CD14-positive monocyte (primary cell): ENCODE data around the gene RHOD. TPM values are rescaled to one million over a fixed set of nuclear protein-coding genes. Genes with fewer than 3 reads are reported as not detected.

Experiments
- DNase-seq, 3 donors: peaks; one replicate each; pipeline ENCODE4 v3.0.0-alpha.2; 2011 to 2022
- H2AFZ ChIP-seq: 2 replicates; pipeline ENCODE4 v1.6.0; 2012; ENCODE audit warnings: mild to moderate bottlenecking, low read depth, low read length, inconsistent platforms; ENCODE audit not compliant: insufficient read depth, poor library complexity, severe bottlenecking
- H3K27ac ChIP-seq, 2 donors: 1 replicate in 1 of 2; 2 replicates in 1 of 2; pipeline ENCODE4 v1.5.1; 2012 to 2013; ENCODE audit warnings: low read length in 2 of 2, control low read depth in 1 of 2, inconsistent platforms in 1 of 2, low read depth in 1 of 2, mild to moderate bottlenecking in 1 of 2
- H3K27me3 ChIP-seq, 2 donors: one replicate each; pipeline versions ENCODE4 v1.6.0 to v1.6.1; 2011 to 2013; ENCODE audit warnings: low read length in 2 of 2; ENCODE audit not compliant: control insufficient read depth in 2 of 2, insufficient read depth in 2 of 2
- H3K36me3 ChIP-seq, 2 donors: replicated peaks in 1 of 2; 1 replicate in 1 of 2; 2 replicates in 1 of 2; pipeline versions ENCODE4 v1.5.1 to v1.6.1; 2012 to 2013; ENCODE audit warnings: low read length in 2 of 2, control low read depth in 1 of 2, inconsistent platforms in 1 of 2, mild to moderate bottlenecking in 1 of 2; ENCODE audit not compliant: insufficient read depth in 2 of 2, control insufficient read depth in 1 of 2
- H3K4me1 ChIP-seq, 2 donors: 1 replicate in 1 of 2; 2 replicates in 1 of 2; pipeline versions ENCODE4 v1.5.1 to v1.6.1; 2012 to 2013; ENCODE audit warnings: low read length in 2 of 2, control low read depth in 1 of 2, inconsistent platforms in 1 of 2, mild to moderate bottlenecking in 1 of 2, moderate library complexity in 1 of 2; ENCODE audit not compliant: insufficient read depth in 2 of 2, control insufficient read depth in 1 of 2
- H3K4me2 ChIP-seq: replicated peaks from 2 replicates; pipeline ENCODE3; 2012; ENCODE audit warnings: low read length, moderate library complexity, mild to moderate bottlenecking; ENCODE audit not compliant: poor library complexity, severe bottlenecking; ENCODE audit errors: extremely low read depth
- H3K4me3 ChIP-seq, 3 experiments: fragments of 200-600 bp in 1 of 3; sonication (generic) in 1 of 3; replicated peaks in 1 of 3; 1 replicate in 2 of 3; 2 replicates in 1 of 3; pipeline ENCODE4 v1.5.1; 2011 to 2013; ENCODE audit warnings: low read length in 3 of 3, mild to moderate bottlenecking in 3 of 3, control low read depth in 2 of 3, low read depth in 2 of 3, inconsistent platforms in 1 of 3, moderate library complexity in 1 of 3
- H3K79me2 ChIP-seq: 2 replicates; pipeline ENCODE4 v1.6.0; 2012; ENCODE audit warnings: mild to moderate bottlenecking, control low read depth, inconsistent platforms, low read length, moderate library complexity; ENCODE audit not compliant: insufficient read depth
- H3K9ac ChIP-seq: 2 replicates; pipeline ENCODE4 v1.6.0; 2017; ENCODE audit warnings: low read length, mild to moderate bottlenecking; ENCODE audit not compliant: insufficient read depth, poor library complexity, severe bottlenecking
- H3K9me3 ChIP-seq, 2 donors: replicated peaks in 1 of 2; 1 replicate in 1 of 2; 2 replicates in 1 of 2; pipeline versions ENCODE4 v1.5.1 to v1.6.1; 2012 to 2013; ENCODE audit warnings: low read length in 2 of 2, control low read depth in 1 of 2; ENCODE audit not compliant: control insufficient read depth in 1 of 2, insufficient read depth in 1 of 2
- H4K20me1 ChIP-seq: 2 replicates; pipeline ENCODE4 v1.6.0; 2012; ENCODE audit warnings: mild to moderate bottlenecking, low read length, control low read depth, moderate library complexity; ENCODE audit not compliant: insufficient read depth
- H3K27ac Mint-ChIP-seq, 7 donors: one replicate each; pipeline ENCODE4 v1.8.0; 2020; ENCODE audit warnings: mild to moderate bottlenecking in 7 of 7, mixed read lengths in 7 of 7, moderate library complexity in 6 of 7, inconsistent platforms in 2 of 7
- H3K27me3 Mint-ChIP-seq, 3 donors: one replicate each; pipeline ENCODE4 v1.8.0; 2021 to 2022; ENCODE audit warnings: low read depth in 3 of 3, mild to moderate bottlenecking in 3 of 3, mixed read lengths in 3 of 3, moderate library complexity in 3 of 3, inconsistent platforms in 1 of 3
- H3K36me3 Mint-ChIP-seq, 2 donors: one replicate each; pipeline ENCODE4 v1.8.0; 2020; ENCODE audit warnings: mixed read lengths in 2 of 2, inconsistent platforms in 1 of 2, mild to moderate bottlenecking in 1 of 2
- H3K4me1 Mint-ChIP-seq: one replicate; pipeline ENCODE4 v1.8.0; 2020; ENCODE audit warnings: mild to moderate bottlenecking, mixed read lengths
- H3K4me3 Mint-ChIP-seq, 2 donors: one replicate each; pipeline ENCODE4 v1.8.0; 2020; ENCODE audit warnings: mild to moderate bottlenecking in 2 of 2, mixed read lengths in 2 of 2, moderate library complexity in 1 of 2
- H3K9me3 Mint-ChIP-seq, 7 donors: one replicate each; pipeline ENCODE4 v1.8.0; 2020 to 2022; ENCODE audit warnings: mixed read lengths in 7 of 7, mild to moderate bottlenecking in 6 of 7, moderate library complexity in 6 of 7, inconsistent platforms in 2 of 7
- CTCF ChIP-seq: fragments of 200-600 bp; IDR thresholded peaks from one replicate; pipeline ENCODE4 v1.8.0; 2022; ENCODE audit warnings: antibody characterized with exemption, mild to moderate bottlenecking
- WGBS: methylation state at CpG from one replicate; pipeline ENCODE4 v1.1.5; 2013; ENCODE audit warnings: missing lambda C conversion rate; ENCODE audit not compliant: insufficient coverage; 5-methylcytosine and 5-hydroxymethylcytosine counted together
- intact Hi-C, 2 donors: fragments of 100-400 bp; cut with micrococcal nuclease; formaldehyde crosslinking; loops; one replicate each; pipeline versions ENCODE4 v1.15.0 to v1.15.1; 2023
- polyA plus RNA-seq, 3 donors: library from polyadenylated mRNA; depleted of rRNA in 1 of 3; unstranded in 2 of 3; stranded (reverse) in 1 of 3; fragments of 300-500 nt in 2 of 3; fragments of >200 nt in 1 of 3; fragmentation: Illumina TruSeq in 2 of 3; gene quantifications; 1 replicate in 2 of 3; 2 replicates in 1 of 3; pipeline ENCODE4 v1.2.3, GENCODE V29; 2012 to 2021

The RHOD gene
- polyA plus RNA-seq, 3 donors, result not detected

DNA sequence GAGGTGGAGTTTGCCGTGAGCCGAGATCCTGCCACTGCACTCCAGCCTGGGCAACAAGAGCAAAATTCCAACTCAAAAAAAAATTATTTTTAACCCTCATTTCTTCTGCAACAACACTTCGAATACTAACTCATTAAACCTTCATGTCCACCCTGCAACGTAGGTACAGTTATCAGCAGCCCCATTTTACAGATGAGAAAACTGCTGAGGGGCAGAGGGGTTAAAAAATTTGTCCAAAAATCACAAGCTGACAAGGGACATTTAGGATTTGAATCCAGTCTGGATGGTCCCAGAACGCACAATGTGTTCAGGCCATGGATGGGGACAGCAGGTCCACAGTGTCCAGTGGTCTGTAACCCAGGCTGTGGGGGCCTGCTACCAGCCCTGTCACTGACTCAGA lies 29.0 kb downstream of the RHOD start:
- H3K27me3 Mint-ChIP-seq, result peaks cover 5 to 20% (median 14%) of the 10 kb centered on the region in 3 donors
- Histone ChIP-seq H3K79me2 (no peaks in the 10 kb centered on the region), H3K9me3 (no peaks in the 10 kb centered on the region), H3K4me3 (no peak overlapping the region), H3K36me3 (no peaks in the 10 kb centered on the region), H4K20me1 (no peaks in the 10 kb centered on the region), H3K4me2 (no peak overlapping the region), H2AFZ (no peak overlapping the region), H3K27ac (no peak overlapping the region), H3K4me1 (peaks cover 12 to 14% of the 10 kb centered on the region in 2 donors), H3K9ac (no peak overlapping the region), H3K27me3 (peaks cover 0 to 8% of the 10 kb centered on the region in 2 donors)
- H3K27ac Mint-ChIP-seq, result peak overlapping the region in 1 of 7 donors; percentile 37
- no peak overlapping the region for H3K4me3 Mint-ChIP-seq
- peaks cover 16% of the 10 kb centered on the region for H3K4me1 Mint-ChIP-seq
- no peak for TF ChIP-seq CTCF
- intact Hi-C loops, result loop anchor here in 1 of 2 donors (10.0 kb wide), 1 partner anchor 59 kb away; no protein-coding TSS in a partner anchor
- H3K9me3 Mint-ChIP-seq, result no peaks in the 10 kb centered on the region
- peaks cover 0 to 2% of the 10 kb centered on the region in 2 donors for H3K36me3 Mint-ChIP-seq
- 97% methylated on average over 4 of the region's 5 CpGs for WGBS
- no peak for DNase-seq

GRCh38 chr11:67090717-67091116 lies 34.1 kb downstream of the RHOD start:
- intact Hi-C loops, result no loop called here
- Mint-ChIP-seq H3K4me1 (no peaks in the 10 kb centered on the region), H3K27ac (no peak overlapping the region), H3K9me3 (no peaks in the 10 kb centered on the region), H3K4me3 (no peak overlapping the region), H3K27me3 (peaks cover 2 to 7% (median 6%) of the 10 kb centered on the region in 3 donors), H3K36me3 (no peaks in the 10 kb centered on the region)
- no peaks in the 10 kb centered on the region for H3K27me3 ChIP-seq
- H3K4me2 ChIP-seq, result no peak overlapping the region
- H4K20me1 ChIP-seq, result no peaks in the 10 kb centered on the region
- no peak overlapping the region for H3K9ac ChIP-seq
- H3K27ac ChIP-seq, result no peak overlapping the region
- no peak for DNase-seq
- no peaks in the 10 kb centered on the region for H3K36me3 ChIP-seq
- 98% methylated on average over 5 of the region's 8 CpGs for WGBS
- no peaks in the 10 kb centered on the region for H3K9me3 ChIP-seq
- H3K79me2 ChIP-seq, result no peaks in the 10 kb centered on the region
- H3K4me1 ChIP-seq, result no peaks in the 10 kb centered on the region
- TF ChIP-seq CTCF, result no peak
- H3K4me3 ChIP-seq, result no peak overlapping the region
- no peak overlapping the region for H2AFZ ChIP-seq
